HG03064 (cell line): ENCODE results near the gene HOXA7.
A peak's percentile ranks its signal among the peaks of the same experiment; 100 is the strongest.

ENCODE experiments used
- ATAC-seq: cut with Tn5 transposase; IDR thresholded peaks from one replicate; pipeline ENCODE4 v1.9.1; 2021; ENCODE audit warnings: low read depth; ENCODE audit not compliant: unreplicated experiment

The HOXA7 gene

GRCh38 chr7:27161214-27161720, 4.8 kb upstream of the HOXA7 start:
- no peak for ATAC-seq

GRCh38 chr7:27160546-27161213, 4.2 kb upstream of the HOXA7 start:
- no peak for ATAC-seq

- no peak for ATAC-seq
These were observed 3.7 kb upstream of the HOXA7 start for GRCh38 chr7:27160145-27160545.

GRCh38 chr7:27159266-27160144, 3.0 kb upstream of the HOXA7 start:
- ATAC-seq, result no peak

- no peak for ATAC-seq
These were observed 2.2 kb upstream of the HOXA7 start for GRCh38 chr7:27158436-27159265.

GRCh38 chr7:27157702-27158431, 1.4 kb upstream of the HOXA7 start:
- ATAC-seq, result no peak

- ATAC-seq, result no peak
These were observed 634 bp upstream of the HOXA7 start for GRCh38 chr7:27156916-27157701.

- no peak for ATAC-seq
These were observed 513 bp downstream of the HOXA7 start for GRCh38 chr7:27155816-27156507.

- ATAC-seq, result no peak
These were observed 1.3 kb downstream of the HOXA7 start for GRCh38 chr7:27154901-27155815.

GRCh38 chr7:27154369-27154768, 2.1 kb downstream of the HOXA7 start:
- ATAC-seq, result no peak

- no peak for ATAC-seq
These were observed 2.9 kb downstream of the HOXA7 start for GRCh38 chr7:27153526-27153925.

GRCh38 chr7:27152816-27153442, 3.5 kb downstream of the HOXA7 start:
- no peak for ATAC-seq

GRCh38 chr7:27151931-27152815, 4.3 kb downstream of the HOXA7 start, which contains the start of gene HOXA3:
HOXA3 (minus strand) TSS chr7:27152583; CDS start chr7:27110640, 41,943 bp downstream.
- ATAC-seq, result no peak

- ATAC-seq, result no peak
These were observed 5.0 kb downstream of the HOXA7 start for GRCh38 chr7:27151341-27151930.

GRCh38 chr7:27150568-27151340, 5.7 kb downstream of the HOXA7 start:
- ATAC-seq, result peak; percentile 75
